K562 (cell line): ENCODE measurements around the gene B3GLCT.

Experiments
- CTCF ChIP-seq, 3 experiments: IDR thresholded peaks in 2 of 3; conservative IDR thresholded peaks in 1 of 3; 2 replicates each; pipeline ENCODE4 v1.5.1; 2011 to 2012; ENCODE audit warnings: low read length in 3 of 3, mild to moderate bottlenecking in 3 of 3, control low read depth in 2 of 3, improper control_type of control experiment in 1 of 3, inconsistent platforms in 1 of 3, low read depth in 1 of 3, mixed read lengths in 1 of 3, moderate library complexity in 1 of 3; ENCODE audit not compliant: insufficient read depth in 2 of 3
- GABPB1 ChIP-seq: sonication (generic); formaldehyde crosslinking; IDR thresholded peaks from 2 replicates; pipeline ENCODE4 v1.8.0; 2022; ENCODE audit warnings: mild to moderate bottlenecking, missing genetic modification reagents
- IRF1 ChIP-seq: sonication (generic); formaldehyde crosslinking; IDR thresholded peaks from 2 replicates; pipeline ENCODE4 v1.8.0; 2022; ENCODE audit warnings: missing genetic modification reagents, mild to moderate bottlenecking, borderline replicate concordance
- ZNF785 ChIP-seq: fragments of 250-450 bp; sonication (Bioruptor Pico); IDR thresholded peaks from 2 replicates; pipeline ENCODE4 v1.4.0; 2020; ENCODE audit warnings: mild to moderate bottlenecking
- ZSCAN29 ChIP-seq: fragments of 450-650 bp; IDR thresholded peaks from 2 replicates; pipeline ENCODE4 v1.6.1; 2017

- TF ChIP-seq GABPB1 (CRISPR knock-in tag) (no peak), CTCF (IDR thresholded peaks at IDR 0.05 in 2 of 3, conservative IDR thresholded peaks at IDR 0.05 in 1 of 3; ENCODE audit: insufficient read depth in 2 of 3, low read depth in 1 of 3, low read length in 3 of 3) (no peak), IRF1 (no peak), ZSCAN29 (no peak), ZNF785 (no peak)
Measured at GRCh38 chr13:31377946-31378345, 178.2 kb downstream of the B3GLCT start.
